Amniotic epithelial cell (primary cell): ENCODE data around the gene ILF2.
"Not testable (repeated sequence)": the region's sequence is repeated elsewhere in the genome, so short reads cannot be mapped to it uniquely, and the experiment has no call there.

Source experiments
- DNase-seq: peaks from one replicate; pipeline ENCODE4 v3.0.0-alpha.2; 2010; ENCODE audit warnings: low read depth

The ILF2 gene

DNA sequence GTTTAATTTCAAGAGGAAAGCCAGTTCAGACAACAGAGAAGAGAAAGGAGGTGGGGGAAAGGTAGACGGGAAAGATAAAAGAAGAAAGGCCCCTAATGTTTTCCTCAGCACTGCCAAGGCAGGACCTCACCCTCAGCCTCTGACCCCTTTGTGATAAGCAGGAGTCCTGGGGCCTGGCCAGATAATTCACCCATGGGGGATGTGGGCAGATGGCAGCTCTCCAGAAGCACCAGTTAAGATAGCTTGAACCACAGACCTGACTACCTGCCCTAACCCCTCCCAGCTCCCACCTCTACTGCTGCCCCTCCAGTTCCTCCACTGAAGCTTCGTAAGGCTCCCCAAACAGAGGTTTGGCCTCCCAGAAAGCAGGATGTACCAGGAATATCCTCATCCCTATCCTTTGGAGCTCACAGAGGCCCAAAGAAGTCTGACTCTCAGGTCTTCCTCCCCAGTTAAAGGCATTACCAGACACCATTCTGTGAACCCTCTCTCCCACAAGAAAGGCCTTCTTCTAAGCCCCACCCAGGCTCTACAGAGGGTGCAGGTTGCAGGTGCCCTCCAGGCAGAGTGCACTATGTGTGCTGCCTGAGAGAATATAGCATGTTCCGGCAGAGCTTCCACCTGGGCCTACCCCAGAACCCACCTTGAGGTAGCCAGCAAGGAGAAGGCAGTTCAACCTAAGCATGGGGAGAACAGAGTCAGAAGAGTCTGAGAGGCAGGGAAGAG lies 21.5 kb downstream of the ILF2 start:
- no peak for DNase-seq

DNA sequence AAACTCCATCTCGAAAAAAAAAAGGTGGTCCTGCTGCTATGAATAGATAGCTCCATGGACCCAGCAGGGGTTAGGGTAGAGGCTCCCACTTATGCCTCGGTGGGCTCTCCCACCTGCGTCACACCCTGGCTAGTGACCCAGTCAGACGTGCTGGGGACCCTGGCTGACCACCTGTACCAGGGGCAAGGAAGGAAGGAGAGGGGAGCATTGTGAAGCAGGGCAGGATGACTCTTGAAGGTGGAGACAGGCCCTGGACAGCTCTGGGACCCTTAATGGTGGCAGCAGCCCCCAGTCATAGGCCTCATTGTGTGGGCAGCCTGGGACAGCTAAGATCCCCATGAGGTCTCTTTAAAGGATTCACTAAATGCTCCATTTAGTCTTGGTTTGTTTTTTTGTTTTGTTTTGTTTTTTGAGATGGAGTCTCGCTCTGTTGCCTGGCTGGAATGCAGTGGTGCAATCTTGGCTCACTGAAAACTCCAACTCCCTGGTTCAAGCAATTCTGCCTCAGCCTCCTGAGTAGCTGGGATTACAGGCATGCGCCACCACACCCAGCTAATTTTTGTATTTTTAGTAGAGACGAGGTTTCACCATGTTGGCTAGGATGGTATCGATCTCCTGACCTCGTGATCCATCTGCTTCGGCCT lies 22.7 kb downstream of the ILF2 start:
- DNase-seq = no peak

DNA sequence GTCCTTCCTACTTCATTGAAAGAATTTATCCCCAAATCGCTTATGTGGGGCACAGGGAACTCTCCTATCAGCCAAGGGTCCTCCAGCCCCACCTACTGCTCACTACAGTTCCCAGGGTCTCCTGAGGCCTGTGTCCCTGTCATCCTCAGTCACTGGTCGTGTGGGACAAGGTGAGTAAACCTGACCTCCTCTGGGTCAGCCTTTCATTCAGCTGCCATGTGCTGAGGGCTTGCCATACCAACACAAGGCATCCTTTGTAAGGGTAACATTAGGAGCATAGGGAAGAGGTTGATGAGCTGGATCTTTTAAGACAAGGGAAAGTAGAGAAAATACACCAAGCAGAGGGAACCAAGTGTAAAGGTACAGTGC lies 23.5 kb downstream of the ILF2 start:
- no peak for DNase-seq

DNA sequence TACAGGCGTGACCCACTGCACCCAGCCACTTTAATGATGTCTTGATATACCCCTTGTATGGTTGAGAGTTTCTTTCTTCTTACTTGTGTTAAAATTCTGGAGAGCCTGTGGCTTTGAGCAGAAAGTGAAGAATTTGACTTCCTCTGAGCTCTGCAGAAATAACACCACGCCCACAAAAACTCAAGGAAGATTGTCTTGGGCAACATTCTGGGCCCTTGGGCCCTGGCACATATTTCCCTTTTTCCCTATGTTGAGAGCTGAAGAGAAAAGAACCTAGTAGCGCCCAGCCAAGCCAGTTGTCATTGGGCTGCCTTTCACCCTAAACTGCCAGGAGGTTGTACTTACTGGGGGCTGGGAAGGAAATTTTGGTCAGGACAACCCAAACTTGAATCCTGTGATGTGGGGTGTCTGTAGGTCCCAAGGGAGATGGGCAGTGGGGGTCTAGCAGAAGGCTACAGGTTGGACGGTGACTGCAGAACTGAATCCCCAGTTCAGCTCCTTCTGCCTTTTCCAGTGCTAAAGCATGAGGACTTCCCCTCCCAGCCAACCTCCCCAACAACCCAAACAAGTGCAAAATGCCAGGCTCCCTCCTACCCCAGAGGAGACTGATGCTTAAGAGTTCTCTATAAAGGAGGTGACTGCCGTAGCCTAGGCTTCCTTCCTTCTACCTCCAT lies 24.0 kb downstream of the ILF2 start:
- no peak for DNase-seq

DNA sequence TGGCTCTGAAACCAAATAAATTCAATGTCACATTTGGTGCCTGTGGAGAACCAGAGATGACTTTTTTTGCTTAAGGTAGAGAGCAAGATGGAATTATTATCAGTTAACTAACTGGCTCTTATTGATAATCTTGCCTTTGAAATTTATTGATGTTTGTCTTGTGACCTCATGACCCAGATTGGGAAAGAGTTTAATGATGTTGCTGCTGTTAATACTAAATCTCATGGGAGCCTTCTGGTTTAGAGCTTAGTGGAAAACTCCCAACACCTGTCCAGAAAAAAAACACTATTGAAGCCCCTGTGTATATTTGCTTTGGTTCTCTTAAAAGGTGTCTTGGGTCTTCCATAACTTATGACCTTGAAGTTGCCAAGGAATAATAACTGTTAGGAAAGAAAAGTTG lies 27.0 kb downstream of the ILF2 start:
- no peak for DNase-seq

DNA sequence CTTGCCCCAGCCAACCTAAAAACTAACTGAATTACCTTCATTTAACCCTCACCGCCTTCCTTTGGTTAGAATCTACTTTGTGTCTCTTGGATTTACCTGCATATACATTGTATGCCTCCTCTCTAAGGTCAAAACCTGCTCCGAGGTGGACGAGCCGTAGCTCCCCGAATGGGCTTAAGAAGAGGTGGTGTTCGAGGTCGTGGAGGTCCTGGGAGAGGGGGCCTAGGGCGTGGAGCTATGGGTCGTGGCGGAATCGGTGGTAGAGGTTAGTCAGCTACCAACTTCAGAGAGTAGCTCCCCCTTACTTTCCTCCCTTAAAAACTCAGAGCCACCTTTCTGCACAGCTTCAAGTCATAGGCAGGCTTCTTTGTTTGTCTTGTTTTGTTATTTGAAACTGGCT lies 27.7 kb downstream of the ILF2 start:
- DNase-seq = no peak

DNA sequence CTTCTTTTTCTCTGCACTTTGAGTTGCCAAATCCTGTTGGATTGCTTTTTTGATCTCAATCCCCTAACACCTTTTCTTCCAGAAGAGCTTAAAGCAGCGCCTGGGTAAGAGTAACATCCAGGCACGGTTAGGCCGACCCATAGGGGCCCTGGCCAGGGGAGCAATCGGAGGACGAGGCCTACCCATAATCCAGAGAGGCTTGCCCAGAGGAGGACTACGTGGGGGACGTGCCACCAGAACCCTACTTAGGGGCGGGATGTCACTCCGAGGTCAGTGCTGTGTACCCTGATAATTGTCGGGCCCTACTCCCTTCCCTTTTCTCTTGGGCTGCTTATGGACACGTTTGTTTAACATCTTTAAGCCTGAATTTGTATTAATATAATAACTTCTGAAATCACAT lies 28.6 kb downstream of the ILF2 start:
- DNase-seq = no peak

DNA sequence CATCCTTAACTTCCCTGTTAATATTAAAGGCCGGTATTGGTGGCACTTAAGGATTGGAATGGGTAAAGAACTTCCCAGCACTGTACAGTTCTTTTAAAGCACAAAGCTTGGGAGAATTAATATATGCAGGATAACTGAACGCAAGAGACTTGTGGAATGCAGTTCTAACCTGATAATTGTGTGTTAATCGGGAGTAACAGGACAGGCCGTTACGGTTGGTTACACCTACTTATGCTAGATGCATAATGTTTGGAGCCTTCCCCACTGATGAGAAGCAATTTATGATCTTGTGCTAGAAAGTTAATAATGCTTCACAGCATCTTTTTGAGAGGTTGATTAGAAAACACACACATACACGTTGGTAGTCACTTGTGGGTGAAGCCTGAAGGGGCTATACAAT lies 29.9 kb downstream of the ILF2 start:
- DNase-seq = no peak

DNA sequence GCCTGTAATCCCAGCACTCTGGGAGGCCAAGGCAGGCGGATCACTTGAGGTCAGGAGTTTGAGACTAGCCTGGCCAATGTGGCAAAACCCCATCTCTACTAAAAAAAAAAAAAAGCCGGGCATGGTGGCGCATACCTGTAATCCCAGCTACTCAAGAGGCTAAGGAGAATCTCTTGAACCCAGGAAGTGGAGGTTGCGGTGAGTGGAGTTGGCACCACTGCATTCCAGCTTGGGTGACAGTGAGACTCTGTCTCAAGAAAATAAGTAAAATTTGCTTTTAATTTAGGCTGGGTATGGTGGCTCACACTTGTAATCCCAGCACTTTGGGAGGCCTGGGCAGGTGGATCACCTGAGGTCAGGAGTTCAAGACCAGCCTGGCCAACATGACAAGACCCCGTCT lies 30.6 kb downstream of the ILF2 start:
- DNase-seq = not testable (repeated sequence)

DNA sequence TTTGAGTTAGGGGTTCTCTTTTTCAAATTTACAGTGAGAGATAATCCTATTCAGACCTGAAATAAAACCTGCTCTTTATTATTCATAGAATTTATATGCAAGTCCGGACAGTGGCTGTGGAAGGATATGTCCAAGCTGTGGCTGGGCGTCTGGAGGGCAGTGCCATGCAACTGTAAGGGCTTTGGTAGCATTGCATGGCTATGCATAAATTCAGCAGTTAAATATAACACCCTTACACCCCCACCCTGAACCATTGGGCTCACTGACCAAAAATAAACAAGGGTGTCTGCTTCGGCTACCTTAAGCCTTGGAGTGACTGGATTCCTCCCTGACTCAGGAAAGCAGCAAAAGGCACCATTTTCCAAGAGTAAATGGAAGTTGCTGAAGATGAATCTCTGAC lies 31.5 kb downstream of the ILF2 start:
- DNase-seq = no peak

DNA sequence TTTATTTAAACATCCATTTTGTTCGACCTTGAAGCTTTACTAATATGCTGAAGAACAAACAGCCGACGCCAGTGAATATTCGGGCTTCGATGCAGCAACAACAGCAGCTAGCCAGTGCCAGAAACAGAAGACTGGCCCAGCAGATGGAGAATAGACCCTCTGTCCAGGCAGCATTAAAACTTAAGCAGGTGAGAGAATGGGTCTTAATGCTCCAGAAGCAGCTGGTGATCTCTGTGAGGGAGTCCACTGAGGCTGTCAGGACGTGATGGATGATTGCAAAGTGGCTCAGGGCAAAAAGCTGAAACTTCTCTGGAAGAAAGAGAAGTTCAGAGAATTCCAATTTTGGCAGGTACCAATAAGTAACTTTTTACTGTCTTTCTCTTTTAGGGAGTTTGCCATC lies 32.5 kb downstream of the ILF2 start:
- no peak for DNase-seq

DNA sequence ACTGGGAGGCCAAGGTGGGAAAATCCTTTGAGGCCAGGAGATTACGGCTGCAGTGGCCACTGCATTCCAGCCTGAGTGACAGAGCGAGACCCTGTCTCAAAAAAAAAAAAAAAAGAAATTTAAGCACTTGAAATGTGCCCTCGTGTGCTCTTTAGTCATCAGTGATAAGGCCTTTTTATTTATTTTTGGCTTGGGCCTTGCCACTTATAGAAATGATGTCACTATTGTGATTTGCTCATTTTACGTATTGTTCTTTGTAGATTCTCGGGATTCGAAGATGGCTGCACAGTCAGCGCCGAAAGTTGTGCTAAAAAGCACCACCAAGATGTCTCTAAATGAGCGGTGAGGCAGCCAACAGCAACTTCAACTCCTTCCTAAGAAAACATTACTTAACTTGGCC lies 34.5 kb downstream of the ILF2 start:
- DNase-seq = no peak

DNA sequence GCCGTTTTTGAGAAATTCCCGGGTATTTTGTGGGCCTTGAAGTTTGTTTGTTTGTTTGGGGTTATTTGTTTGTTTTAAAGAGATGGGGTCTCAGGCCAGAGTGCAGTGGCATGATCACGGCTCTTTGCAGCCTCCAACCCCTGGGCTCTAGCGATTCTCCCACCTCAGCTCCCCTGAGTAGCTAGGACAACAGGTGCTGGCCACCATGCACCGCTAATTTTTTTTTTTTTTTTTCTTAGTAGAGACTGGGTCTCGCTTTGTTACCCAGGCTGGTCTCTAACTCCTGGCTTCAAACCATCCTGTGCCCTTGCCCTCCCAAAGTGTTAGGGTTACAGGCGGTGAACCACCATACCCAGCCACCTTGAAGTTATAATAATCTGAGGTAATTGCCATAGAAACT lies 34.9 kb downstream of the ILF2 start:
- DNase-seq = no peak

DNA sequence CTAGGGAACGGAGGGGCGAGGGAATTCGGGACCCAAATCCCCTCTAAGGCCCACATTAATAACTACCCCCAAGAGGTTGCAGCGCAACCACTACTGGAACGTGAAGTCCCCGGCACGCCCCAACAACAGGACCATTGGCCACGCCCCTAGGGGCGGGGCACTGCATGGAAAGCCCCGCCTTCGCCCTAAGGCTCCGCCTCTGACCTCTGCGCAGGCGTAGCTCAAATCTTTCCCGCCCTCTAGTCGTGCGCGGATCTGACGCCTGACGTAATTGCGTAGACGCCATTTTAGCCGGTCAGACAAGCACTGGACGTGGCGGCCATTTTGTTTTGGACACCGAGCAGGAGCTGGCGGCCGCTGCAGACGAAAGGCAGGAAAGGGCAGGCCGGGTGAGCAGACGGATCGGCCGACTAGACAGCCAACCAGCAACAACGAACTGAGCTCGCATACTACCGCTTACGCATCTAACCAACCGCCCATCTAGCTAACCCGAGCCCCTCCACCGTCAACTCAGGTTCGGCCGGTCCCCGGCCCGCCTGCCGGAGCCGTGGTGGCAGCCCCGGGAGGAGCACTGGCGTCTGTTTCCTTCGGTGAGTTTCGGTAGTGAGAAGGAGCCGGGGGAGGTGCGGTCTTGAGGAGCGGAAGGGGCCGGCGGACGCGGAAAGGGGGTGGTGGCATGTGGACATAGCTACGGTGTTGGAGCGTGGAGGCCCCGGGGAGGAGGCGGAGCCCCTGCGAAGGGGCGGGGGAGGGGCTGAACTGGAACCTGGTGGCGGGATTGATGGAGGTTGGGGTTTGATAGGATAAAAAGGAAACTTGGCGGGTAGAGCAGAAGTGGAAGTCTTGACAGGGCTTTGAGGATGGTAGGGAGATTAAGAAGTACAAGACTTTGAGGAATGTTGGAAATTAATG lies 36.8 kb downstream of the ILF2 start, which contains the start of gene CHTOP:
Gene CHTOP, plus strand, starts transcription at position 313 of the 912 bp plus-strand sequence. CDS start 2,523 bp downstream, outside the sequence.
- peak; percentile 98 for DNase-seq

DNA sequence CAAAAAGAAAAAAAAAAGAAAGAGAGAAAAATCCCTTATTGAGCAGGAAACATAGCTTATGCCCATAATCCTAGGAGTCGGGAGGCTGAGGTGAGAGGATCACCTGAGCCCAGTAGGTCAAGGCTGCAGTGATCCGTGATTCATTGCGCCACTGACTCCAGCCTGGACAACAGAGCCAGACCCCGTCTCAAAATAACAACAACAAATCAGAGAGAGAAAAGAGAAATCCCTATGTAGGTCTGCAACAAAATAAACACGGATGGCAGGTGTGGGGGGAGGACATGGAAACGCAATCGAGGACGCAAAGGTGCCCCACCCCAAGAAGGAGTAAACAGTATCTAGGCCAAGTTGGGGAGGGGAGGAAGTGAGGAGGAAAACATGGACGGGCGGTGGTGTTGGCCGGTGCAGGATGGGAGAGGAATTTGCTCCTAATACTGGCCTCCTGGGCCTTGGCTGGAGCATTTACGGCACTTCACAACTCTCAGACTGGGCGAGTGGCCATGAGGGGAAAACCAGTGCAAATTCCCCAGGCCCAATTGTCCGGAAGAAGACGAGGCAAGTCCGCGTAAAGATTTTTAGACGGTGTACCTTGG lies 37.5 kb downstream of the ILF2 start:
- DNase-seq = no peak

DNA sequence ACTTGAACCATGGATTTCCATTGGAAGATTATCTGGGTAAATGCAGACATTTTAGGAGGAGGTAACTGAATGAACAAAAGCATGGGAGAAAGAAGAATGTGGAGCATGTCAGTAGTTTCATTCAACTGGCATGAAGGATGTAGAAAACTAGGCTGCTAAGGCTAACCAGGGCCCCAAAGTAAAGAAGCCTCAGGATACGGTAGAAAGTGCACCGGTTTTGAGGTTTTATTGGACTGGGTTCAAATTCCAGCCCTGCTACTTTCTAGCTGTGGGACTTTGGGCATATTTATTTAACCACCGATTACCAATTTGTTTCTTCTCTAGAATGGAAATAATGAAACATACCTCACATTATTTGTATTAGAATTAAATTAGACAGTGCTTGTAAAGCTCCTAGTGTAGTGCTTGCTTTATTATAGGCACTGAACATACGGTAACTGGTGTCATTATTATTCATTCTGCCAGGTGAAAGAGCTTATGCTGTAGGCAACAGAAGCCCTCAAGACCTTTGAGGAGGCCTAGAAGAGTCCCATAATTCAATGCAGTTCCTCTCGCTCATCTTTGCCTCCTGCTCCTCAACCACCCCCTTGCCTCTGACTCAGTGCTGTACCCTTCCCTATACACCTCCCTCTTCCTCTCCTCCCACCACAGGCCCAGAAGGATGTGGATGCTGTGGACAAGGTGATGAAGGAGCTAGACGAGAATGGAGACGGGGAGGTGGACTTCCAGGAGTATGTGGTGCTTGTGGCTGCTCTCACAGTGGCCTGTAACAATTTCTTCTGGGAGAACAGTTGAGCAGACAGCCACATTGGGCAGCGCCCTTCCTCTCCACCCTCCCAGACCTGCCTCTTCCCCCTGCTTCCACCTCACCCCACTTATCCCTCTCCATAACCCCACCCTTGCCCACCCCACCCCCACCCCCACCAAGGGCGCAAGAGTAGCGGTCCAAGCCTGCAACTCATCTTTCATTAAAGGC lies 39.5 kb downstream of the ILF2 start:
- no peak for DNase-seq

DNA sequence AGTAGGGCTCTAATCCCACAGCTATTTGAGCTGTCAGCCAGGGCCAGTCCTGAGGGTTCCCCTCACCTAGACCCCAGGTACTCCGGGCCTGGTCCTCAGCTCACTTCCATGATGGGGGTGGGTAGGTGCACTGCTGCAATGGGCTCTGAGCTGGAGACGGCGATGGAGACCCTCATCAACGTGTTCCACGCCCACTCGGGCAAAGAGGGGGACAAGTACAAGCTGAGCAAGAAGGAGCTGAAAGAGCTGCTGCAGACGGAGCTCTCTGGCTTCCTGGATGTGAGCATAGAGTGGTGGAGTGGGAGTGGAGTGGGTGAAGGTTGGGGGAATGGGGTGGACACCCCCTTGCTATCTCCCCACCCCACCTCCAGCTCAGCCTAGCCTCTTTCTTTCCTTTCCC lies 40.4 kb downstream of the ILF2 start:
- no peak for DNase-seq

DNA sequence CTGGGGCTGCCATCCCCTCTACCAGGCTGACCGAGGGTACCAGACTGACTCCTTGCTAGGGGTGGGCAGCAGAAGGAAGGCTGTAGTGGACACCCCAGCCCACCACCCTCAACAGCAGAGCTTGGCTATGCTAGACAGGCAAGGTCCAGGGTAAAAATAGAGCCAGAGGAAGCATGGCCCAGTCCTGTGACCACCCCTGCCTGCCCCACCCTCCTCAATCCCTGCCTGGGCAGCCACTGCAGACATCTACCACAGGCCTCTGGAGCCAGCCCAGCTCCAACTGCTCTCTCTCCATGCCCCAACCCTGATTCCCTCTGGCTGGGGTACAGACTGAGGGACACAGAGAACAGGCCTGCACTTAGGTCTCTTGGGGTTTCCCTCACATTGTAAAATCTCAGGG lies 40.8 kb downstream of the ILF2 start:
- DNase-seq = no peak

DNA sequence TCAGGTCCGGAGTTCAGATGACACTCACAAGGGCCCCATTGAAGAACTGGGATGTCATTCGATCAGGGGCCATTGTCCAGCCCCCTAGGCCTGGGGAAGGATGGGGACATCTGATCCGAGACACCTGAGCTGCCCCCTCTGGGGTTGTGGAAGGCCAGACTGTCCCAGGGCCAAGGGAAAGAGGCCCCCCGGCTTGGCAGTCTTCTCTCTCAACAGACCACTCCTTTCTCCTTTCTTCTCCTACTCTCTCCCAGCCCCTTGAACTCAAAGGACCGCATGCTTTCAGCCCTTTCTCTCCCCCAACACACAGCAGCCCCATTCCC lies 41.5 kb downstream of the ILF2 start:
- no peak for DNase-seq

DNA sequence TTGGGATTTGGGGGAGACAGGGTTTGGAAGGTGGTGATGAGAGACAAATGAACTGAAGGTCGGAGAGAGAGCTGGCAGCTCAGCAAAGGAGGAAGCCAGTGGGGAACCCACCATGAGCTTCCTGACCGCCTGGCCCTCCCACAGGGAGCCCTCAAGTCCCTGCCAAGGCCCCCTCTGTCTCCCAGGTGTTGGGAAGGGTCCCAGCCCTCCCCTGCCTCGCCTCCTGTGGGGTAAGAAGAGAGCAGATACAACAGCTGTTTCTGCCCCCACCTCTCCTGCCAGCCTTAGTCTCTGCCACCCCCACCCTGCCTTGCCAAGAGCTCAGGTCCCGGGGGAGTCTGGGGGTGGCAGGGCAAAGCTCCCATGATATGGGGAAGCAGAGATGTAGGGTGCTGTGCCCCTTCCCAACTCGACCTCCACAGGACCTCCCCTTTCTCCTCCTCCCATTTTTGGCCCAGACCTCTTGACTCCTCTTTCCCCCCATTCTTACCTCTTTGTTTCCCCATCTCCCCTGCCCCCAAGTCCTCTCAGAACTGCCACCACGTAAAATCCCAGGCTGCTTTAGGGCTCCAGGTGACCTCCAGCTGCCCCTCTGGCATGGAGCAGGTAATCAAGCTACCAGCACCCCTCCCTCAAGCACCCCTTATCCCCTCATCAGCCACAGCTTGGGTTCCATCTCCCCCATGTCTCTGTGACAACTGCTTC lies 42.0 kb downstream of the ILF2 start:
- DNase-seq = no peak
